ENCODE results near the gene MVB12B.

The MVB12B gene

DNA sequence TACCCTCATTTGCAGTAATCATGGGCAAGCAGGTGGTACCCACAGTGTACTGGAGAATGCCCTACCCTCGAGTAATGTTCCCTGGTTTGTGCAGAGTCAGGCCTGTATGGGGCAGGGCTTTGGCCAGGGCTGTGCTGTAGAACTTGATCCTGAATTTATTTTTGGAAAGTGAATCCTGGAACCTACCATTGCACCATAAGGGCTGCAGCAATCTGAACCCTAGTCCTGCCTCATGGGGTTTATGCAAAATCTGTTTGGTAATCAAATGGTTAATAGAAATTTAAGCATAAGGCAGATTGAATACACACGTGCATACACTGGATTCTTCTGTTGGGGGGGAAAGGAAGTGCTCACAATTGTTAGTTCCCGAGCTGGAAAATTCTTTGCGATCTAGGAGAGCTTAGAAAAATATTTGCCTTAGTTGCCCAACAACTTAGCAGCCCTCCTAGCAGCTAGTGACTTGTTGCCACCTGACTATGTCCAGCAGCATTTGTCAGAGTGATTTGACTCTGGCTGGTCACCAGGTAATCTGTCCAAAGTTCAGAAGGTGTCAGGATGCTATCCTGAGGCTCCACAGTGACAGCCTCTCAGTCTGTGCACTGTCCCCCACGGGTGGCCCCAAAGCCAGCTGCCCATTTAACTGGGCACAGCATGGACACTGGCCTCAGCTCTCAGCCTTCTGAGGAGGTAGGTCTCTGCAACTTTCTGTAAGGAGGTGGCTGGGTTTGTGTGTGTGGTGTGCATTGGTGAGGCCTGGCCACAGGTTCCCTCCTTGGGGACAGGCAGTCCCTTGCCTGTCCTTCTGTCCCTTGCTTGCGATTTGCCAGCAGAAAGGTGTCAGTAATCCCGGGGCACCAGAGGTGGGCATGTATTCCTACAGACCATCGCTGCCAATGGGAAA lies 8.3 kb downstream of the MVB12B start:
- DNase-seq: no peak

DNA sequence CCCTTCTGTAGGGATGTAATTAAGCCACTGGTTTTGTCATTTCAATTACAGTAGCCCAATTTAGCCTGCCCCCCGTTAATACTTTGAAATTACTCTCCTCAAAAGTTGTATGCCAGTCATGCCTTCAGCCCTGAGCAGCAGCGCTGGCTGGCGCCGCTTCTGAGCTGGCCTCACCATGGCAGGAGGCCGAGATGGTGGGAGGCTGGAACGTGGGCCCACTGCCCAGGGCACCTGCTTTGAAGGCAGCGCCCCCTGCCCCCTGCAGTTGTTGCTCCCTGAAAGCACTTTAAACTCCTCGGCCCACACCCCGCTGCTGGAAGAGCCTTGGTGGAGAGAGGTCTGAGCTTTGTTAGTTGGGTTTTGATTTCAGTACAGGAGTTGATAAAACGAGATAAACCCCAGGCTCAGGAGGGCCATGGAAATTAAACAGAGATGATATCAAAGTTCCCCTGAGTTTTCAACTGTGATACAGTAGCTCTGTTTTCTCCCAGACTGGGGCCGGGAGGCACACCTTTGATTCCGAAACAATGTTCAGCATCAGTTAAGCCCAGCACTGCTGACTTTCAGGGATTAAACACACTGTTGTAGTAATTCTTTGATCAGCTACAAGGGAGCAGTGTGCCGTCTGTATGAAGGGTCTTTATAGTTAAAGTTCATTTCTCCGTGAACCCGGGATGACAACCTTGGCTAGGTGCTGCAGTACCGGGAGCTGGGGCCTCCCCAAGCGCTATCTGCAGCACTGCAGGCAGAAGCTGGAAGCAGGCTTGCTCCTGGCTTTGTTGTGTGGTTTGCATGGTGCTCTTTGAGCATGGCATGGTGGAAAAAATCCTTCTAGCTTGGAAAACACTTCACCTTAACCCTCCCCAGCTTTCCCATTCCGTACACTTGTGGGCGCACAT lies 9.5 kb downstream of the MVB12B start:
- no peak for DNase-seq

DNA sequence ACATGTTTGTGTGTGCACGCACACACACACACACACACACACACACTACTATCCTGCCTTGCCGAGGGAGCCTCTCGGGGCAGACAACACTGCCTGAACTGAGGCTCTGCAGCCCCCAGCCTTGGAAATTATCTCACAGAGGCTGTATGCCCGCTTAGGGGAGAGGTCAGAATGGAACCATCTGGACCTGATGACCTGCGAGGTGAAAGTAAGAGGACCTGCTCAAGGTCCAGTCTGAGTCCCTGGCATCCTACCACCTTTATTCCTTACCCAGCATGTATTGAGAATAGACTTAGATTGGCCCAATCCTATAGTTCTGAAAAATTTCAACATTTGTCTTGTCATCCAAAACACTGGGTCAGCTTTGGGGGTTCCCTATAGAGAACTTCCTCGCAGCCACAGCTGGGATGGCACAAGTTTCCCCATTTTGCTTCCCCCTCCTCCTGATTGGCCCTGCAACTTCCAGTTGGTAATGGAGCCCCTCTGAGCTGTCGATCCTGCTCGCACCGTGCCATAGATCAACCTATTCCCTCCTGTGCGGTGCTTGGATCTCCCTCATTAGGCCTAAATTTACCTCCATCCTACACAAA lies 10.2 kb downstream of the MVB12B start:
- DNase-seq: no peak

DNA sequence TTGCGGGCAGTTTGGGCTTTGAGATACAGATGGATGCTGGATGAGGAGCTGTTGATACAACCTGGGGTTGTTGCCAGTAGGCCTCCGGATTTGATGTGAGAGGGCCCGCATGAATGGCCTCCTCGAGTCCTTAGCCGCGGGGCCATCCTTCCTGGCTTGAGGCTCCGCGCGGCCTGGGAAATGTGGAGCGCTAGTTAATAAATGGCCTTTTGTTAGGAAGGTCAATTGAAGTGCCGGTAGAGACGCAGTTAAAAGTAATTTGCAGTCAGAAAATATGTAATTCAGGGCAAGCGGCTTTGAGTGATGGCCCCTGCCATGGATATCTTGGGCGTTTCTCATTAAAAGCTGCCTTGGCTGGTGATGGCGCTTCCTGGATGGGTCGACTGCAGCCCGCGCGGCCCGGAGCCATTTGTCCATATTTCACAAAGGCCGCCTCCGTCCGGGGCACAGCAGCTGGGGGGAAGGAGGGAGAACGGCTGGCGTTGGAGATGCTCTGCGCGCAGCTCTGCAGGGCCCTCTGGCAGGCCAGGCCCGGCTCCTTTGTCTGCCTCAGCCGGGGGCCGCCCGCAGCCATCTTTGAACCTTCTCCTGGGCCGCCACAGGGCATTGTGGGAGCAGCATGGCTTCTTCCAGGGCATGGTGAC lies 11.2 kb downstream of the MVB12B start:
- DNase-seq: no peak

- no peak for DNase-seq
Observed at GRCh38 chr9:126338945-126339344, 12.3 kb downstream of the MVB12B start.

GRCh38 chr9:126341426-126341825 lies 14.8 kb downstream of the MVB12B start:
- no peak for DNase-seq

GRCh38 chr9:126341902-126342301 lies 15.3 kb downstream of the MVB12B start:
- DNase-seq: no peak

- DNase-seq: no peak
Observed at GRCh38 chr9:126342621-126343031, 16.0 kb downstream of the MVB12B start.

GRCh38 chr9:126343271-126343700 lies 16.7 kb downstream of the MVB12B start:
- DNase-seq: no peak

DNA sequence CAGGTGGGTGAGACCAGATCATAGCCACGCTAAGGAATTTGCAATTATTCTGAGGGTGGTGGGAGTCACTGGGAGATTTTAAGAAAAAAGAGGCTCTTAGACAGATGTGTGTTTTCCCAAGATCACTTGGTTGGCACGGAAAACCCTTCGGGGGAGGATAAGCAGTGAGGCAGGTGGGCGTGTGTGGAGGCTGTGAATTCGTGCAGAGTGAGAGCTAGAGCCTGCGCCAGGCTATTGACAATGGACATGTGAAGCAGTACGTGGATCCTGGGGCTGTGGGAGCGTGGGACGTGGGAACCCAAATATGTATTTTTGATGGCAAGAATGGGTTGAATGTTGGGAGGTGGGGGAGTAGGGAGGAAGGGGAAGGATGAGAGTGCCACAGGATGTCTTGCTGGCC lies 19.4 kb downstream of the MVB12B start:
- no peak for DNase-seq

DNA sequence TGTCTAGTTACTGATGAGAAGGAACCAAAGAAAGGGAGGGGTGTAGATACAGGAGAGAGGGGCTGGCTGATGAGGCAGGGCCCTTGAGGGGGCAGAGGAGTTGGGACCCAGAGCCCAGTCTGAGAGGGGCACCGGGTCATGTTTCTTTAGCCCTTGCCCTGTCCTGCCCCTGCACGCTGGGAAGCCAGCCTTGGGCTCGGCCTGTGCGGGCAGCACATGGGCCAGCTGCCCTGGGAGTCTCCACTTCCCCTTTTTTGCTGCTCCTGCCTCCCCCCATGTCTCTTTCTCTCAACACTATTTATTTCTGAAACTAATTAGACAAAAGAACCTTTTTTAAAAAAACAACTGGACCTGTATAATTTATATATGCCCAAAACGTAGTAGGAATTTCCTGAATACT lies 20.5 kb downstream of the MVB12B start:
- no peak for DNase-seq

- DNase-seq: no peak
Observed at GRCh38 chr9:126347911-126348760, 21.5 kb downstream of the MVB12B start.

DNA sequence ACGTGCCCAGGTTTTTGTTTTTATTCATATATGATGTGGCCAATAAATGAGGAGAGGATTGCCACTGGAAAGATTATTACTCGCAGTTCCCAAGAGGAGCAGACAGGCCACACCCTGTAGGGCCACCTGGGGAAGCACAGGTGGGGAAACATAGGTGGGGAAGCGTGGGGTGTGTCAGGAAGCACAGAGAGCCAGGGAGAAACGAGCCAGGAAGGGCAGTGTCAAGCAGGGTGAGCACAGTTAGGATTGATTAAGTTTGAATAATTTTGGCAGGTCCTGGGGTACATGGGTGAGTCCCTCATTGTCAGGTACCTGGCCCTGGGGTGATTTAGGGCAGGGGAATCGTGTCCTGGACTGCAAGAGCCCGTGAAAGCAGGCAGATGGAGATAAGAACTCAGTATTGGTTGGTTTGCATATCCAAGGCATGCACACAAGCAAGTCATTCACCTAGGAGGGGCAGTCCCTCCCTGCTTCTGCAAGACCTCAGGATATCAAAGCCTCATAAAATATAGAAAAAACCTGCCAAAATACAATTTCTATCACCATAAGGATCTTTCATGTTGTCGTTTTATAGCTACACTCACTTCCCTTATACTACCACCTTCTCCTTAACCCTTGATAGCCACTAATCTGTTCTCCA lies 22.4 kb downstream of the MVB12B start:
- no peak for DNase-seq

DNA sequence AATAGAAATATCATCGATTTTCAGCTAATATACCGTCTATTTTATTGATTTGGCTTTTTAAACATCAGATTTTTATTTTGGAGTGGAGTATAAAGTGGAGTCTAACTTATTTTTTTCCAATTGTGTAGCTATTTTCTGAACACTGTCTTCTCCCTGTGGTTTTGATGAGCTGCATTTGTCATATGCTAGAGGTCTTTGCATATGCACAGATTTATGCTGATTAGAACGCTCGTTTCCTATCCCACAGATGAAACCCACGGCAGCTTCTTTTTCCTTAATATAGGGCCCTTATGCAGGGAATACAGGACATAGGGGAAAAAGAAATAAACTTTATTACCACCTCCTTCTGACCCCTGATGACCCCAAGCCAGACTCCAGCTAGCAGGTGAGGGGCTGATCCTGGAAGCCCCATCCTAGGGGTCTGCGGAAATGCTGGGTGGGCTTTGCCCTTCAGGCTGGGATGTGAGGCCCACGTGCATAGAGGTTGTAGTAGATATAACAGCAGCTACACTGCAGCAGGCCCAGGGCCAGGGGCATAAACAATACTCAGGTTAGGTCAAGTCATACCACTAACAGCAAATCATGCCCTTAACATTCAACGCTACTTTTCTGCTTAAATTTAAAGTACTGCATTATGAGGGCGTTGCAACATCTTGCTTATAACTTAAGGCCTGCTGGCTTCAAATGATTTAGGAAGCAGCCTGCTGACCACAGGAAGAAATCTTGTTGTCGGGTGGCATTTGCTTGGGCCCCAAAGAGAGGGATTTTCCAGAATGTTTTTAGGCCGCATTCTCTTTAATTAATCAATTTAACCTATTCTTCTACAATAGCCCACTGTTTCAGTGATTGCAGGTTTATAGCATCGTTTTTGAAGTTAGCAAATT lies 28.5 kb downstream of the MVB12B start:
- DNase-seq: no peak

- no peak for DNase-seq
Observed at GRCh38 chr9:126357074-126357473, 30.4 kb downstream of the MVB12B start.

DNA sequence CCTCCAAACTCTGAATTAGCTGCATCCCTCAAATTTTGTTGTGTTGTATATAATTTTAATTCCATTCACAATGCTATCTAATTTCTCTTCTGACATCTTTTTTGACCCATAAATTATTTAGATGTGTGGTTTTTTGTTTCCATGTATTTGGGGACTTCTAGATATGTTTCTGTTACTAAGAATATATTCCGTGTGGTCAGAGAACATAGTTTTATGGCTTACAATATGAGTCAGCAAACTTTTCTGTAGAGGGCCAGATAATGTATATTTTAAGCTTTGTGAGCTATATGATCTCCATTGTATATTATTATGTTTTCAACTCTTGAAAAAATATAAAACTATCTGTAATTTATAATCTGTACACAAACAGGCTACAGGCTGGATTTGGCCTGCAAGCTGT lies 33.4 kb downstream of the MVB12B start:
- DNase-seq: no peak

DNA sequence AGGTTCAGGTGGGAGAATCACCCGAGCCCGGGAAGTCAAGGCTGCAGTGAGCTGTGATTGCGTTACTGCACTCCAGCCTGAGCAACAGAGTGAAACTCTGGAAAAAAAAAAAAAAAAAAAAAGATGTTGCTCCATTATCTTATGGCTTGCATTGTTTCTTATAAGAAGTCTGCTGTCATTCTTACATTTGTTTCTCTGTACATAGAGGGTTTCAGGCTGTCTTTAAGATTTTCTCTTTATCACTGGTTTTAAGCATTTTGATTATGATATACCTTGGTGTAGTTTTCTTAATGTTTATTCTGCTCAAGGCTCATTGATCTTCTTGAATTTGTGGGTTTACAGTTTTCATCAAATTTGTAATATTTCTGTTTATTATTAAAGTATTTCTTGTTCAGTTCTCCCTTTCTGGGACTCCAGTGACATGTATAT lies 35.2 kb downstream of the MVB12B start:
- no peak for DNase-seq

DNA sequence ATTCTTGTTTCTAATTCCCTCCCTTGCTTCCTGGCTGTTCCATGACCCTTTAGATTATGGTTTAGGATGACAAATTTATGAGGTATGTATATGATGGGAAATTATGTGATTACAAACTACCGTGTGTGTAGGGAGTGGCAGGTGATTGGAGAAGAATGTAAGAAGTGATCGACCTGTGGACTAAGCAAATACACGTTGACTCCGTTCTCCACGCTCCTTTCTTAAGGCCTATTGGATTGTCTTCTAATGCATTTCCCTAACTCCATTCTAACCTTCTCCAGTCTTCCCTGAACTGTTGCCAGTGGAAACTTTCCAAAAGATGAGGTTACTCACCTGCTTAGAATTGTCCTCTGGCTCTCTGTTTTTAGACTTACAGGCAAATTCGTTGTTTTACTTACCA lies 36.6 kb downstream of the MVB12B start:
- DNase-seq: no peak

GRCh38 chr9:126363847-126364671 lies 37.4 kb downstream of the MVB12B start:
- DNase-seq: no peak

Measured in CD4-positive, alpha-beta T cell treated with Interleukin-4 for 4 hours (primary cell).